ENCODE data around the gene TSNAX.

Gene TSNAX

DNA sequence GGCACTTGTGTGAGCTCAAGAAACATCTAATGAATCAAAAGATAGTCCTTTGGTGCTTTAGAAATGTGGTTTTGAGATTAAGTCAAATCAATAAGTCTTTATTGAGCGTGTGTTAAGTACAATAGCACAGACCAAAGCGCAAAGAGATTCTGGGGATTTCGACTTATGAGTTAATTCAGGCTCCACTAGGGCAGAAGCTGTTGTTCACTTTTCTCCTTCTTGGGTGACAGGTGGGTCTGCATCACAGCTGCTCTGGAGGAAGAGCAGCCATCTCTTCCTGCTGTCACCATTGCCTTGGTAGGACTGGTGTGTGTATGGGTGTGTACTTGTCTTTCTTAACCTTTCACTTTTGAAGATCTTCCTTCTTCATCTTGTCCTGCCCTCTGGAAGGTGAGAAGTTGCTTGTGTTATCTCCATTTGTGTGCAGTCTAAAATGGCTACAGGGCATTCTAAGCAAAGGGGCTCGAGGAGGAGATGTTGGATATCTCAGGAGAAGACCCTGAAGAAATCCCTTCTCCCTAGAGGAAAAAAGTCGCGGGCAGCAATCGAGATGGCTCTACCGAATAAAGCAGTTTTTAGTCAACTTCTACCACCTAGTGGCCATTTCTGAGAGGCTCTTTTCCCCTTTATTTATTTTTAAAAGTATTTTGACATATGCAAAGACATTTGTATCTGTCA is 75.3 kb downstream of the TSNAX start:
- DNase-seq = peak; percentile 54

GRCh38 chr1:231604276-231604621 is 75.8 kb downstream of the TSNAX start:
- no peak for DNase-seq

DNA sequence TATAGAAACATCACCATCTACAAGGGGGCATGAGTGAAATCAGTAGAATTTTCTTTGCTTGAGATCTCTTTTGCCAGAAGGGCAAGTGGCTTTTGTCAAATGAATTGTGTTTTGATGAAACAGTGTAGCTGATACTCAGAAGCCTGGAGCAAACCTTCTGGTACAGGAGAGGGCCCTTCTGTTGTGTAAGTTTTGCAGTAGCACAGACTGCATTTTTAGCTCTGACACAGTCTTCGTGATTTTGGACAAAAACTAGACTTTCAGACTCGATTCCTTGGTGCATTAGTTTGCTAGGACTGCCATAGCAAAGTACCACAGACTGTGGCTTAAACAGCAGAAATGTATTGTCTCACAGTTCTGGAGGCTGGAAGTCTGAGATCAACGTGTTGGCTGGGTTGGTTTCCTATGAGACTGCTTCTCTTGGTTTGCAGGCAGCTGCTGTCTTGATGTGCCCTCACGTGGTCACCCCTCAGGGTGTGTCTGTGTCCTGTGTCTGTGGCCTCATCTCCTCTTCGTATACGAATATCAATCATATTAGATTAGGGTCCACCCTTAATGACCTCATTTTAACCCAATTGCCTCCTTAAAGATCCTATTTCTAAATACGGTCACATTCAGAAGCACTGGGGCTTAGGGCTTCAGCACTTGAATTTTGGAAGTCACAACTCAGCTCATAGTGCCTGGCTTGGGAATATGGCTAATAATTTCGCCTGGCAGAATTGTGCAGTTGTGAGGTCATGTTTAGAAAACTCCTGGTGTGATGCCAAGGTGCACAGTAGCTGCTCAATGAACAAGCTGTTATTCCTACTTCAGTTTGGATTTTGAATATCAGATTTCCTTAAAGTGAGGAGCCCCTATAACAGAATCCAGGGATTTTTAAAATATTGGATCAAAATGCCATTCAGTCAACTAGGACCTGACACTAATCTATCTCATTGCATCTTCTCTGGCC is 77.0 kb downstream of the TSNAX start:
- no peak for DNase-seq

GRCh38 chr1:231606712-231607111 is 78.2 kb downstream of the TSNAX start:
- no peak for DNase-seq

GRCh38 chr1:231610388-231610787 is 81.9 kb downstream of the TSNAX start:
- DNase-seq = no peak

- DNase-seq = no peak
These were observed 82.6 kb downstream of the TSNAX start for GRCh38 chr1:231611111-231611510.

DNA sequence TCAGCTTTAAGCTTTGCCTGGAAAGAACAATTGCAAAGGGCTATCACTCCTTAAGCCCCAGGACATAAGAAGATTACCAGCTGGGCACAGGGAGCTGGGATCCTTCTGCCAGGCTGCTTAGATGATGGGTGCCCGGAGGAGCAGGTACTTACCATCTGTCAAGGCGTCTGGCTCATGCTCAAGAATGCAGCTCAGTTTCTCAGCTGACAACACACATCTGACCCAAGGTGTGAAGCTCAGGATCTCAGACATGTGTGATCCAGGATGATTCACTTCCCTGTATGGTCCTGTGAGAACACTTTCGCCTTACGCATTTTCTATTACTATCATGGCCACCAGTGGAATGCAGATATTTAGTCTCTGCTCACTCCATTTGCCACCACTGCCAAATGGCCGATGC is 83.4 kb downstream of the TSNAX start:
- no peak for DNase-seq

DNA sequence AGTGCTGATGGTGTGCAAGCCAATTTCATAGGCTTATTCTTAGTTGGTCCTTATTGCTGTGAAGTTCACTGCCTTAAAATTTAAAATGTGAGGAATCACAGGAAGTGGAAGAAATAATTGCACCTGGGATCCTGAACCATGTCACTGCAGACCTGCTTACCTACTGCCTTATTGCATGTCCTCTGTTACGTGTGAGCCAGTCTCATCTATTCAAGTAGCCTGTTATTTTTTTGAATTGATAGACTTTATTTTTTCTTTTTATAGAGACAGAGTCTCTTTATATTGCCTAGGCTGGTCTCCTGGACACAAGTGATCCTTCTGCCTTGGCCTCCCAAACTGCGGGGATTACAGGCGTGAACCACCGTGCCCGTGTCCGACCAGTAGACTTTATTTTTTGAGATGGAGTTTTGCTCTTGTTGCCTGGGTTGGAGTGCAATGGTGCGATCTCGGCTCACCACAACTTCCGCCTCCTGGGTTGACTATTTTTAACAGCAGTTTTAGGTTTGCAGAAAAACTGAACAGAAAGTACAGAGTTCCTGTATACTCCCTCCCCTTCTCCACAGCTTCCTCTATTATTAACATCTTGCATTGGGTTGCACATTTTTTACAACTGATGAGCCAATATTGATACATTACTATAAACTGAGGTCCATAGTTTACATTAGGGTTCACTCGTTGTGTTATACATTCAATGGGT is 84.1 kb downstream of the TSNAX start:
- no peak for DNase-seq

DNA sequence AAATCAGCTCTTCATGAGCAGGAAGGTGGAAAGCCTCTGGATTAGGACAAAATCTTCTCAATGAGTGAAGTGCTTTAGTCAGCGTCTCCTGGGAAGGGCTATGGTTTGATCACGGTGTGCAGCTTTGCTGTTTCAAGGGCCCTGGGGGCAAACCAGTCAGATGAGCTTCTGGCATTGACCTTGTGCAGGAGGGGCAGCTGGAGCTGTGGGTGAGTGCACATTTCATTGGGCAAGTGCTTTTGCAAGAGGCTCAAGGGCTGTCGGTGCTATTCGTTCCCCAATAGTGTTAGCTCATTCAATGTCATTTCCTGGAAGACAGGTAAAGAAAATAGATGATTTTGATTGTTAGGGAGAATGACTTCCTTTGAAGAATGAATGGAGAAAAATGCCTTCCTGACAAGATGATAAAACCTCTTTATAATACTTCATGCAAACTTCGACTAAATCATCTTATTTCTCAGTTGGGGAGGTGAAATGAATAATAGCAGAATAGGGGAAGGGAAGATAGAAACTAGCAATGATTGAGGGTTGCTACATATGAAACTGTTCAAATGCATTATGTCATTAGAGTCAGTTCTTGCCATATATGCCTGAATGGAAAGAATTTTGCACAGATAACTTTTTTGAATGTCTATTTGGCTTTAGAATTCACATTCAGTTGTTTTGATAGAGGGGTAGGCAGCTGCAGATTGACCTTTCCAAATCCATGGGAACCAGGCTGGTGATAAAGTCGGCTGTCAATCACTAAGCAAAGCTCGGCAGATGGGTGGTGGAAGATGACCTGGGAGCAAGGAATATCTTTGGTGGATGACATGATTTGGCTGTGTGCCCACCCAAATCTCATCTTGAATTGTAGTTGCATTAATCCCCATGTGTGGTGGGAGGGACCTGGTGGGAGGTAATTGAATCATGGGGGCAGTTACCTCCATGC is 85.2 kb downstream of the TSNAX start:
- DNase-seq = no peak

Measured in fibroblast of skin of scalp (primary cell).